GM21825 (cell line): ENCODE results near the gene HS3ST3A1.
"Not testable (repeated sequence)": the region's sequence is repeated elsewhere in the genome, so short reads cannot be mapped to it uniquely, and the experiment has no call there.

Source experiments
- ATAC-seq: cut with Tn5 transposase; IDR thresholded peaks from one replicate; pipeline ENCODE4 v1.9.1; 2021; ENCODE audit warnings: mild to moderate bottlenecking, moderate library complexity; ENCODE audit not compliant: unreplicated experiment

The HS3ST3A1 gene

DNA sequence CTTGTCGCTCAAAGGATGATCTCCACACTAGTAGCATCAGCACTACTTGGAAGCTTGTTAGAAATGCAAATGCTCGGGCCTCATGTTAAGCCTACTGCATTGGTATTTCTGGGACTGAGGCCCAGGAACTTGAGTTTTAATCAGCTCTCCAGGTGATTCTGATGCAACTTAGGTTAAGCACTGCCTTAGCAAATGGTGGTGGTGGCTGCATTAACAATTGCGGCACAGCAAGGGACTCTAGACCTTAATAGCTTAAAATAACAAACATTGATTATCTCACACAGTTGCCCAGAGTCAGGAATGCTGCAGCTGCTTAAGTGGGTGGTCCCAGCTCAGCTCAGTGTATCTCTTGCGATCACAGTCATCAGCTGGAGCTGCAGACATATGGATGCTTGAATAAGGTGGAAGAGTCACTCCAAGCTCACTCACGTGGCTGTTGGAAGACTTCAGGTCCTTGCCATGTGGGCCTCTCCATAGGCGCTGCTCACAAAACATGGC is 25.8 kb downstream of the HS3ST3A1 start:
- no peak for ATAC-seq

- no peak for ATAC-seq
These were observed 26.3 kb downstream of the HS3ST3A1 start for GRCh38 chr17:13575466-13575865.

DNA sequence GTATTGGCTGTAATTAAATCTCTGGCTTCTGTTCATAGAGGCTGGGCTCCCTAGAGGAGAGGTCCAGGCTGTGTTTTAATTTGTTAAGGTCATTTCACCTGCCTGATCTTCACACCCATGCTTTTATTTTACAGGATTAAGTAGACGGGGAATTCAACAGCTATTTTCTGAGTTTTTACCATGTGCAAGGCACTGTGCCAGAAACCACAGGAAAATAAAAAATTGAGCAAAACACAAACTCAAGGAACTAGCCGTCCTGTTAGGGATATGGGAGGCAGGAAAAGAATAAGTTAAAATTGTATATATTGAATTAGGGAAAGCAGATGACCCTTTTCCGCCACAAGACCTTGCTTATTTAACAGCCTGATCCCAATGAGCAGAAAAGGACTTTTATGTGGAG is 29.1 kb downstream of the HS3ST3A1 start:
- ATAC-seq, result no peak

GRCh38 chr17:13569398-13570123 is 32.2 kb downstream of the HS3ST3A1 start:
- no peak for ATAC-seq

DNA sequence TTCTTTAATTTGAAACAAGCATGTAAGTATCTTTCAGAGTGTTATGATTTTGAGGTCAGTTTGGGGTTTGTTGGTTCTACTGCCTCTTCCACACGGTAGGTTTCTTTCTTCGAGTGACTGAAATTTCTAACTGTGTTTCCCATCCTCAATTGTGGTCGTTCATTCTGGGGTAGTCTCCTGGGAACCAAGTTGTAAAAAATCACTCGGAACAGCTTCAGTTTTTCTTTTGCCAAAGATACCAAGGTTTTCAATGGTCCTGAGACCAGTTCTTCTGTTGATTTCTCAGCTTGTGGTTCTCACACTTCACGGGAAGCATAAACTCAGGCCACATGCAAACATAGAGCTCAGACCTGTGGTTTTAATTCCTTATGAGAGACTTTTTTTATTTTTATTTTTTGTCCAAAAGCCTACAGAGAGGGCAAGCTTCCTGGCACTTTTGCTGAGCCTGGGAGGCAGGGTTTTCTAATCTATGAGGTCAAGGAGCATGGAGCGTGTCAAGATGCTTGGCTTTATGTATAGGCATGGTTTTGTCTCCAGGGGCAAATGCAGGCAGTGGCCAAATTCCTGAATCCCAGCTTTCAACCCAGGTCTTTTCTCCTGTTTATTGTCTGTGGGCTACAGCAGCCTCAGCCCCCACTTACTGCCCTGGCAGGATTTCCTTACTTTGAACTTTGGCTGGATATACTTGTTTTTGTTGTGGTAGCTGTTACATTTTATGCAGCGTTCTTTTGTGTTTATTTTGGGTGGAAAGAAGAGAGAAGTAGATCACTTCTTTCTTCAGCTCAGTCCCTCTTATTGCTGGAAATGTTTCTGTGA is 32.9 kb downstream of the HS3ST3A1 start:
- no peak for ATAC-seq

GRCh38 chr17:13563866-13564265 is 37.9 kb downstream of the HS3ST3A1 start:
- no peak for ATAC-seq

DNA sequence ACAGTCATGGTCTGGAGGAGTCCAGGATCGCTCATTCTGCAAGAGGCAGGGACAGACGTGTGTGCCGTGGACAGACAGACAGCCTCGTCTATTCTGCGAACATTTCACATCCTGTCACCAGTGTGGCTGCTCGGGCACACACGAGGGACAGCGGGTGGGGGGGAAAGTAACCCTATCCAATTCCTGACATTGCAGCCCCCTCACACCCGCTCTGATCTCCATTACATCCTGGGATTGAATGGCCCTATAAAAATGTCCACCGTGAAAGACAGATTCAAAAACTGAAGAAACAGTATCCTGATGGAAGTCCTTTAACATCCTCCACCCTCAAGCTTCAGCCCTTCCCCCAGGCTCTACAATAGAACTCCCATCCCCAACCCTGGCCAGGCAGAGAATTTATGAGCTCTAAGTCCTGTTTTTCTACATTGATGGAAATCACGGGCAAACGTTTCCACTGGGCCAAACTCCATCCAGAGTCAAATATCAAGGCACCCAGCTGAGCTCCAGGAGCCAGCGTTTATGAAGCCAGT is 39.4 kb downstream of the HS3ST3A1 start:
- no peak for ATAC-seq

DNA sequence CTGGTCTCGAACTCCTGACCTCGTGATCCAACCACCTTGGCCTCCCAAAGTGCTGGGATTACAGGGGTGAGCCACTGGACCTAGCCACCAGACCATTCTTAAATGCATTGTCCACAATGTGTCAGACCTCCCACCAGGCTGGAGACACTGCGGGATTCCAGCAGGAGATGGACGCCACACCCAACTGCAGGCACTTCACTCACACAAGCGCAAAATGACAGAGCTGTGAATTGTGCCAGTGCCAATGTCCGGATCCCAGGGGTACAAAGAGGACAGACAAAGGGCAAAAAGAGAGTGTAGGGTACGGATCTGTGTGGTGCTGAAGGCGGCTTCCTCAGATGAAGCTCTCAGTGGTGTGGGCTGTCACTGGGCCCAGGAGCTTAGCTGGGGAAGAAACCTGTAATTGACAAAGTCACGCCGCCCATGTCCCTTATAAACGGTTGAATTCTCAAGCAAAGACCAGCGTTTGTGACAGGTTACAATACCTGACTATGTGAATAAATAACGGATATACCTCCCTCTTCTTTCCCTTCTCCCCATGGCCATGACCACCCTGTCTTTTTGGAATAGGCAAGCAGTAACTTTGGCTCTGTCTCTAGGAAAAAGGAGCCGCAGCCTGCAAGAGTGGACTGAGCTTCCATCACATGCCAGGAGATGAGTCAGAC is 40.0 kb downstream of the HS3ST3A1 start:
- ATAC-seq, result no peak

GRCh38 chr17:13560935-13561334 is 40.8 kb downstream of the HS3ST3A1 start:
- no peak for ATAC-seq

DNA sequence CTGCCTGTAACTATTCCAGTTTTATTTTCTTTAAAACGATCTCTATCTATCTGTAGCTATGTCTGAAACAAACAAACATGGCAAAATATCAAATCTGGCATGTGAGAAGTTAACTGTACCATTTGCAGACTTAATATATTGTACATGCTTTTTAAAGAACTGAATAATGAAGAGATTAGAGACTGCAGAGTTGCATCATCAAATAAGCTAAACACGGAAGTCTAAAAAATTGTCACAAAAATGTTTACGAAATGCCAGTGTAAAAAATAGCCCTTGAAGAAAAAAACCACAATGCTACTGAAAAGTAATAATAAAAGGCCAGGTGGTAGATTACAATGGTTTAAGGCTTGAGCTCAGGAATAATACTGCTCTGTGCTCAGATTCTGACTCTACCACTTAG is 43.1 kb downstream of the HS3ST3A1 start:
- no peak for ATAC-seq

DNA sequence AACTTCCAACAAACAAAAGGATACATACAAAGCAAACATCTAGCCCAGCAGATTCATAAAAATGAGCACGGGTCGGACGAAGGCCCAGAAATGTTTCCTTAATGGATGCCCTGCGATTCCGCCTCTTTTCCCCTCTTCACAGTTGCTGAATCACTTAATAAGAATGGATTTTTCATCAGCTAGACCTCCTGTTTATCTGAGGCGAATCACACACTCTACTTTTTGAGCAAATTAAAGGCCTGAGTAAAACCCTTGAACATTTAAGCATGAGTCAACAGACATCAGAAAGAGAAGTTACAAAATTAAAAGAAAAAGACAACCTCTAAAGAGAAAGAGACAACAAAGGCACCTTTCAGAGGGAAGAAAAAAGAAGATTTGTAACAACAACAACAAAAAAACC is 44.7 kb downstream of the HS3ST3A1 start:
- ATAC-seq, result no peak

GRCh38 chr17:13554231-13554630 is 47.5 kb downstream of the HS3ST3A1 start:
- no peak for ATAC-seq

GRCh38 chr17:13550291-13550690 is 51.4 kb downstream of the HS3ST3A1 start:
- ATAC-seq, result no peak

- ATAC-seq, result not testable (repeated sequence)
These were observed 53.2 kb downstream of the HS3ST3A1 start for GRCh38 chr17:13548576-13548975.

DNA sequence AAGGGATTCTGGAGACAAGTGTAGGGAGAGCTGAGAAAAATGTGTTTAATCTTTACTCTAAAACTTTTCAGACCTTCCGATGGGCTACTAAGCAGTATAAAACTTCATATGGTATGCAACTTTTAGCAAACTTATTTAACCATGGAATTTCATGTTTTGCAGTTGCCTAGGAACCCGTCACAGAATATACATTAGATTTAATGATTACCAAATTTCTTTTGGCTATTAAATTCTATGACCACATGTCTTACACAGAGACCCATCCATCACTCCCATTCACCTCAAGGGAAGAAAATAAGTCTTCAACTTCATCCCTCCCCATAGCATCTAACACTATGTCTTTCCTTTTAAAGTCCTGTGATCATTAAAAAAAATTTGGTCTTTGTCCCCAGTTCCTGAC is 54.9 kb downstream of the HS3ST3A1 start:
- no peak for ATAC-seq

GRCh38 chr17:13545941-13546340 is 55.8 kb downstream of the HS3ST3A1 start:
- no peak for ATAC-seq

DNA sequence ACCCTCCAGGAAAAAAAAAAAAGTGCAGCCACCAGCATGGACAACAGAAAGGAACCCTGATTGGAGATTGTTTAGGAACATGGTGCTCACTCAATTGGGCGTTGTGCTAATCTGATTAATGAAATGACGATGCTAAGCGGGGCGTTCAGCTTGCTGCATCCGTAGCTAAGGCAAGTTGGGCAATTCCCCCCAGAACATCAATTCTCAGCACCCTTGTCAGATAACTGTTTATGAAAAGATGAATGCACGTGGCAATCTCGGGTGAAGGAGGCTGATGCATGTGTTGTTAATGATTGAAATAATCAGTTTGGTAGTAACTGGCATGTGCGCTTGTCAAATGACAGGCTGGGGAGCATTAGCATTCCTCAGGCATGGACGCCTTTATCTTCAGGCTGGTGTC is 57.0 kb downstream of the HS3ST3A1 start:
- no peak for ATAC-seq

DNA sequence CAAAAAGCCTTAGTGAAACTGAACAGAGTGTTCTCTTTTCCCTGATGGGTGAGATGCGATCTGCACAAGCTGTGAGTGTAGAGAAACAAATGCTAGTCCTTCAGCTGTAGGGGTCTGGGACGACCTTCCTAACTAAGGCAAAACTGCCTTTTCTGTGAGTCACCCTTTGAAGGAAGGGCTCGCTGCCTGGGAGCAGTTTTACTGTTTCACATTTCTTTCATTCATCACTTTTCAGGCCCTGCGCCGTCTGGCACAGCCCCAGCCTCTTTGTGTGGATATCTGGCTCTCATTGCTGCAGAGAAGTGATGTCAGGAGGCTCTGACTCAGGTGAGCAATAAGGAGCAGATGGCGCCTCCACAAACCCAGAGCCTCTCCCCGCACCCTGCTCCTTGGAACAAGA is 57.4 kb downstream of the HS3ST3A1 start:
- no peak for ATAC-seq

GRCh38 chr17:13542636-13543035 is 59.1 kb downstream of the HS3ST3A1 start:
- no peak for ATAC-seq

- ATAC-seq, result no peak
These were observed 60.7 kb downstream of the HS3ST3A1 start for GRCh38 chr17:13541032-13541480.

DNA sequence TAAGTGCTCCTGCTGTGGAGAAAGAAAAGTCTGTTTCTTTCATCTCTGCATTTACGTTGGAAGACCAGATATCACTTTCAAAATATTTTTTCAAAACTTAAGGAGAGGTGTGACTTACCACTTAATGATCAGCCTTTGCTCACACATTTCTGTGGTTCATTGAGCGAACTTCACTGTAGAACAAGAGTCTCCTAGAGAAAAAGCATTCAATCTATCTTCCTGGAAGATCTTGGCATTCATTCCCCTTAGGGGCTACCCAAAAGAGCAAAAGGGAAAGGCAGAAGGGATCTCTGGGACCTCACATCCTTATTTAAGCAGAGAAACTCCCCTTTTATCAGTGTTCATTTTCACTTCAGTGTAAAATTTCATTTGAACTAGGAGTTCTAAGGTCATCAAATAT is 61.2 kb downstream of the HS3ST3A1 start:
- ATAC-seq, result no peak
